Trophoblast cell (in vitro differentiated cells and primary cell): ENCODE results near the gene LIN7B.

Experiments used
- DNase-seq, 2 donors: peaks; one replicate each; pipeline ENCODE4 v3.0.0-alpha.2; 2016
- H2AFZ ChIP-seq: 2 replicates; pipeline ENCODE4 v1.6.1; 2013; ENCODE audit warnings: low read length, moderate library complexity, mild to moderate bottlenecking; ENCODE audit not compliant: insufficient read depth, poor library complexity
- H2AK5ac ChIP-seq: 2 replicates; pipeline ENCODE4 v1.6.1; 2013; ENCODE audit warnings: mild to moderate bottlenecking, low read length
- H2BK120ac ChIP-seq: 2 replicates; pipeline ENCODE4 v1.6.1; 2013; ENCODE audit warnings: low read length, mild to moderate bottlenecking, moderate library complexity; ENCODE audit not compliant: insufficient read depth, poor library complexity
- H2BK12ac ChIP-seq: 2 replicates; pipeline ENCODE4 v1.6.1; 2013; ENCODE audit warnings: mild to moderate bottlenecking, low read length, moderate library complexity
- H2BK5ac ChIP-seq: 2 replicates; pipeline ENCODE4 v1.6.1; 2013; ENCODE audit warnings: low read length, low read depth, moderate library complexity, mild to moderate bottlenecking; ENCODE audit not compliant: poor library complexity
- H3K14ac ChIP-seq: 2 replicates; pipeline ENCODE4 v1.6.1; 2013; ENCODE audit warnings: mild to moderate bottlenecking, low read length
- H3K18ac ChIP-seq: 2 replicates; pipeline ENCODE4 v1.6.1; 2013; ENCODE audit warnings: mild to moderate bottlenecking, low read length
- H3K23ac ChIP-seq: 2 replicates; pipeline ENCODE4 v1.6.1; 2013; ENCODE audit warnings: low read length
- H3K27ac ChIP-seq: 2 replicates; pipeline ENCODE4 v1.5.1; 2013; ENCODE audit warnings: low read depth, mild to moderate bottlenecking, inconsistent platforms, low read length, moderate library complexity
- H3K27me3 ChIP-seq: 2 replicates; pipeline ENCODE4 v1.6.1; 2013; ENCODE audit warnings: inconsistent platforms, mild to moderate bottlenecking, low read length, moderate library complexity; ENCODE audit not compliant: insufficient read depth
- H3K36me3 ChIP-seq, 2 experiments: 1 replicate in 1 of 2; 2 replicates in 1 of 2; pipeline ENCODE4 v1.6.1; 2013; ENCODE audit warnings: low read length in 2 of 2, mild to moderate bottlenecking in 2 of 2, moderate library complexity in 1 of 2; ENCODE audit not compliant: insufficient read depth in 2 of 2, control insufficient read depth in 1 of 2
- H3K4ac ChIP-seq: 2 replicates; pipeline ENCODE4 v1.6.1; 2013; ENCODE audit warnings: low read depth, mild to moderate bottlenecking, low read length, moderate library complexity
- H3K4me1 ChIP-seq, 2 experiments: 1 replicate in 1 of 2; 2 replicates in 1 of 2; pipeline ENCODE4 v1.6.1; 2013; ENCODE audit warnings: low read length in 2 of 2, mild to moderate bottlenecking in 2 of 2, moderate library complexity in 1 of 2; ENCODE audit not compliant: insufficient read depth in 2 of 2, control insufficient read depth in 1 of 2
- H3K4me2 ChIP-seq: 2 replicates; pipeline ENCODE4 v1.6.1; 2013; ENCODE audit warnings: inconsistent platforms, mild to moderate bottlenecking, low read length, moderate library complexity
- H3K4me3 ChIP-seq: 2 replicates; pipeline ENCODE4 v1.5.1; 2013; ENCODE audit warnings: mild to moderate bottlenecking, low read depth, low read length, inconsistent platforms
- H3K79me1 ChIP-seq: one replicate; pipeline ENCODE4 v1.6.1; 2013; ENCODE audit warnings: low read length
- H3K79me2 ChIP-seq: 2 replicates; pipeline ENCODE4 v1.6.1; 2013; ENCODE audit warnings: low read length, mild to moderate bottlenecking; ENCODE audit not compliant: control insufficient read depth, insufficient read depth, poor library complexity
- H3K9ac ChIP-seq: 2 replicates; pipeline ENCODE4 v1.6.1; 2013; ENCODE audit warnings: mild to moderate bottlenecking, low read length
- H3K9me3 ChIP-seq: 2 replicates; pipeline ENCODE4 v1.6.1; 2013; ENCODE audit warnings: low read depth, mild to moderate bottlenecking, control low read depth, inconsistent platforms, low read length; ENCODE audit not compliant: insufficient read depth
- H4K12ac ChIP-seq: 2 replicates; pipeline ENCODE4 v1.6.1; 2013; ENCODE audit warnings: low read depth, mild to moderate bottlenecking, low read length, moderate library complexity
- H4K8ac ChIP-seq: 2 replicates; pipeline ENCODE4 v1.6.1; 2013; ENCODE audit warnings: low read depth, mild to moderate bottlenecking, low read length, moderate library complexity
- H4K91ac ChIP-seq: one replicate; pipeline ENCODE4 v1.6.1; 2013; ENCODE audit warnings: low read depth, mild to moderate bottlenecking, low read length, moderate library complexity
- WGBS: extraction: QIAGEN DNeasy Blood & Tissue Kit; methylation state at CpG from one replicate; pipeline ENCODE4 v1.1.7; 2013; ENCODE audit warnings: missing lambda C conversion rate; ENCODE audit not compliant: insufficient read length, insufficient coverage; ENCODE audit errors: extremely low coverage; 5-methylcytosine and 5-hydroxymethylcytosine counted together

The LIN7B gene

GRCh38 chr19:49067554-49067953, 46.6 kb upstream of the LIN7B start:
- H4K91ac ChIP-seq = no peak overlapping the region
- no peak overlapping the region for H3K18ac ChIP-seq
- no peak overlapping the region for H4K12ac ChIP-seq
- no peak overlapping the region for H3K4me2 ChIP-seq
- H2BK120ac ChIP-seq = no peak overlapping the region
- no peak overlapping the region for H3K27ac ChIP-seq
- no peak overlapping the region for H2BK12ac ChIP-seq
- peaks cover 26% of the 10 kb centered on the region for H3K9me3 ChIP-seq
- no peak overlapping the region for H3K23ac ChIP-seq
- H3K4me3 ChIP-seq = no peak overlapping the region
- H3K79me1 ChIP-seq = peaks cover 17% of the 10 kb centered on the region
- no peak for DNase-seq
- H3K4me1 ChIP-seq = peaks cover 21 to 27% of the 10 kb centered on the region in 2 experiments
- no peak overlapping the region for H4K8ac ChIP-seq
- H2BK5ac ChIP-seq = no peak overlapping the region
- H3K27me3 ChIP-seq = peaks cover 22% of the 10 kb centered on the region
- H3K14ac ChIP-seq = no peak overlapping the region
- no peak overlapping the region for H3K4ac ChIP-seq
- H2AK5ac ChIP-seq = no peak overlapping the region
- no peak overlapping the region for H2AFZ ChIP-seq
- peaks cover 4% of the 10 kb centered on the region for H3K79me2 ChIP-seq
- no peaks in the 10 kb centered on the region for H3K36me3 ChIP-seq
- no CpG with 5 or more reads among the region's 3 CpGs for WGBS
- no peak overlapping the region for H3K9ac ChIP-seq

GRCh38 chr19:49069026-49069425, 45.1 kb upstream of the LIN7B start:
- no peak overlapping the region for H4K91ac ChIP-seq
- no CpG with 5 or more reads among the region's 9 CpGs for WGBS
- peaks cover 26% of the 10 kb centered on the region for H3K9me3 ChIP-seq
- no peak overlapping the region for H3K4me3 ChIP-seq
- H3K79me2 ChIP-seq = peaks cover 4% of the 10 kb centered on the region
- H2BK12ac ChIP-seq = no peak overlapping the region
- H4K12ac ChIP-seq = no peak overlapping the region
- H3K27ac ChIP-seq = no peak overlapping the region
- H2AK5ac ChIP-seq = no peak overlapping the region
- peaks cover 17% of the 10 kb centered on the region for H3K79me1 ChIP-seq
- H3K36me3 ChIP-seq = no peaks in the 10 kb centered on the region
- H2BK120ac ChIP-seq = no peak overlapping the region
- peaks cover 13 to 21% of the 10 kb centered on the region in 2 experiments for H3K4me1 ChIP-seq
- no peak overlapping the region for H4K8ac ChIP-seq
- H2BK5ac ChIP-seq = no peak overlapping the region
- no peak overlapping the region for H3K18ac ChIP-seq
- no peak for DNase-seq
- H3K4me2 ChIP-seq = no peak overlapping the region
- no peak overlapping the region for H3K9ac ChIP-seq
- H3K4ac ChIP-seq = no peak overlapping the region
- no peak overlapping the region for H3K23ac ChIP-seq
- no peak overlapping the region for H2AFZ ChIP-seq
- H3K14ac ChIP-seq = no peak overlapping the region
- peaks cover 31% of the 10 kb centered on the region for H3K27me3 ChIP-seq

- Histone ChIP-seq H3K14ac (no peak overlapping the region), H3K4me3 (no peak overlapping the region), H3K4ac (no peak overlapping the region), H3K27ac (no peak overlapping the region), H3K18ac (no peak overlapping the region), H2AK5ac (no peak overlapping the region), H3K9ac (no peak overlapping the region), H4K12ac (no peak overlapping the region), H3K27me3 (peaks cover 31% of the 10 kb centered on the region), H4K8ac (no peak overlapping the region), H2BK120ac (no peak overlapping the region), H2BK5ac (no peak overlapping the region), H2AFZ (no peak overlapping the region), H3K4me1 (peaks cover 7 to 13% of the 10 kb centered on the region in 2 experiments), H3K9me3 (peaks cover 26% of the 10 kb centered on the region), H3K4me2 (no peak overlapping the region), H3K79me2 (no peaks in the 10 kb centered on the region), H4K91ac (no peak overlapping the region), H3K79me1 (peaks cover 7% of the 10 kb centered on the region), H3K23ac (no peak overlapping the region), H3K36me3 (no peaks in the 10 kb centered on the region), H2BK12ac (no peak overlapping the region)
- WGBS = no CpG with 5 or more reads among the region's 21 CpGs
- DNase-seq = no peak
Observed at GRCh38 chr19:49070416-49070815, 43.8 kb upstream of the LIN7B start.

GRCh38 chr19:49071860-49072547, 42.2 kb upstream of the LIN7B start:
- Histone ChIP-seq H3K14ac (no peak overlapping the region), H3K36me3 (no peaks in the 10 kb centered on the region), H4K12ac (no peak overlapping the region), H3K27ac (no peak overlapping the region), H3K4me3 (no peak overlapping the region), H3K4ac (no peak overlapping the region), H2AK5ac (no peak overlapping the region), H2BK5ac (no peak overlapping the region), H3K23ac (no peak overlapping the region), H3K4me2 (peak overlapping the region; percentile 6), H3K18ac (no peak overlapping the region), H2AFZ (no peak overlapping the region), H3K27me3 (peaks cover 31% of the 10 kb centered on the region), H4K8ac (no peak overlapping the region), H3K79me2 (no peaks in the 10 kb centered on the region), H2BK120ac (no peak overlapping the region), H3K9ac (no peak overlapping the region), H3K9me3 (peaks cover 24% of the 10 kb centered on the region), H2BK12ac (no peak overlapping the region), H4K91ac (no peak overlapping the region), H3K79me1 (no peaks in the 10 kb centered on the region), H3K4me1 (peaks cover 0 to 3% of the 10 kb centered on the region in 2 experiments)
- no CpG with 5 or more reads among the region's 93 CpGs for WGBS
- DNase-seq = no peak
